MCF 10A (cell line): ENCODE results near the gene CAMK1D. TPM values are rescaled to one million over a fixed set of nuclear protein-coding genes. Genes with fewer than 3 reads are reported as not detected.
"Not testable (repeated sequence)": the region's sequence is repeated elsewhere in the genome, so short reads cannot be mapped to it uniquely, and the experiment has no call there.

Experiments
- BruUV-seq: library from RNA; stranded (reverse); fragments of 400-500 nt; replicated peaks from 2 replicates; lab custom pipeline; 2021; lab: Mats Ljungman, UMichigan
- CTCF ChIA-PET: fragments of 300-600 bp; sonication (Branson Sonifier 250); formaldehyde crosslinking; extraction: SDS; loops from one replicate; lab custom pipeline; 2021; ENCODE audit warnings: antibody characterized with exemption, inconsistent platforms; lab: Yijun Ruan, JAX
- POLR2A ChIA-PET: fragments of 300-600, 350-650 bp; sonication (Branson Sonifier 250); formaldehyde crosslinking; extraction: SDS; loops from one replicate; lab custom pipeline; 2020; ENCODE audit warnings: antibody characterized with exemption, inconsistent platforms; lab: Yijun Ruan, JAX
- DNase-seq: peaks from one replicate; pipeline ENCODE4 v3.0.0-alpha.2; 2018; ENCODE audit not compliant: unreplicated experiment
- H3K27ac Mint-ChIP-seq: one replicate; pipeline ENCODE4 v1.8.0; 2022; ENCODE audit warnings: mild to moderate bottlenecking, low read depth, mixed read lengths; ENCODE audit not compliant: unreplicated experiment
- H3K27me3 Mint-ChIP-seq: one replicate; pipeline ENCODE4 v1.8.0; 2022; ENCODE audit warnings: mixed read lengths; ENCODE audit not compliant: insufficient read depth, unreplicated experiment
- H3K36me3 Mint-ChIP-seq: one replicate; pipeline ENCODE4 v1.8.0; 2022; ENCODE audit warnings: mild to moderate bottlenecking, moderate library complexity, mixed read lengths; ENCODE audit not compliant: insufficient read depth, unreplicated experiment
- H3K4me1 Mint-ChIP-seq: one replicate; pipeline ENCODE4 v1.8.0; 2022; ENCODE audit warnings: mixed read lengths; ENCODE audit not compliant: insufficient read depth, unreplicated experiment
- H3K4me3 Mint-ChIP-seq: one replicate; pipeline ENCODE4 v1.8.0; 2022; ENCODE audit warnings: mild to moderate bottlenecking, moderate library complexity, mixed read lengths; ENCODE audit not compliant: unreplicated experiment
- H3K9me3 Mint-ChIP-seq: one replicate; pipeline ENCODE4 v1.8.0; 2022; ENCODE audit warnings: mixed read lengths; ENCODE audit not compliant: unreplicated experiment
- CTCF ChIP-seq: fragments of 200-600 bp; IDR thresholded peaks from one replicate; pipeline ENCODE4 v1.8.0; 2022; ENCODE audit warnings: antibody characterized with exemption, mild to moderate bottlenecking; ENCODE audit not compliant: unreplicated experiment
- intact Hi-C: fragments of 100-400 bp; cut with micrococcal nuclease; formaldehyde crosslinking; loops from 2 replicates; pipeline ENCODE4 v1.14.1; 2022
- total RNA-seq: library from RNA; stranded (reverse); gene quantifications from 2 replicates; pipeline ENCODE4 v1.2.3, GENCODE V29; 2022

CAMK1D gene
- total RNA-seq, 1 experiment from 2014 or later = 1.7 TPM

DNA sequence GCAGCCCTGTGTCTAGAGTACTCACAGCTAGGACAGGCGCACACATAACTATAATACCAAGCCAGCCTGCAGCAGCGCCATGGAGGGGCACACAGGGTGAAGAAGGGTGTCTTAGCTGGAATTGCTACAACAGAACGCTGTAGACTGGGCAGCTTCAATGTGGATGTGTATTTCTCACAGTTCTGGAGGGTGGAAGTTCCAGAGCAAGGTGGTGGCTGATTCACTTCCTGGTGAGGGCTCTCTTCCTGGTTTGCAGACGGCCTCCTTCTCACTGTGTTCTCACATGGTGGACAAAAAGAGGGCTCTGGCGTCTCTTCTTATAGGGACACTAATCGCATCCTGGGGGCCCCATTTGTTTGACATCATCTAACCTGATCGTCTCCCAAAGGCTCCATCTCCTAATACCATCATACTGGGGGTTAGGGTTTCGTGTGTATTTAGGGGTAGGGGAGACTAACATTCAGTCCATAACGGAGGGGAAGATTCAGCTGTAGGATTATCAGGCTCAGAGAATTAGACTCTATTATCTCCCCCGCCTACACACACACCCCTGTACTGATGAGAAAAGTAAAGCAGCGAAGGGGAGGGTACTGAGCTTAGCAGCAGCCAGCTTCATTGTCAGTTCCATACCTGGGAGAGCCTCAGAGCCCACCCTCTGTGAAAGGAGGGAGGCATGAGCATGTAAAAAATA is 363.1 kb downstream of the CAMK1D start:
- TF ChIP-seq CTCF = no peak
- CTCF ChIA-PET = interaction anchor here (0.6 to 9.0 kb wide), 16 partner anchors 9 to 682 kb away, joined by 3 to 128 read pairs (median 6); no protein-coding TSS in a partner anchor
- no peak overlapping the region for H3K27ac Mint-ChIP-seq
- no peaks in the 10 kb centered on the region for H3K9me3 Mint-ChIP-seq
- intact Hi-C loops = loop anchor here (5.0 kb wide), 1 partner anchor 165 kb away; no protein-coding TSS in a partner anchor
- no peak overlapping the region for H3K4me3 Mint-ChIP-seq
- peaks cover 6% of the 10 kb centered on the region for H3K36me3 Mint-ChIP-seq
- H3K27me3 Mint-ChIP-seq = no peaks in the 10 kb centered on the region
- peaks cover 21% of the 10 kb centered on the region for H3K4me1 Mint-ChIP-seq
- BruUV-seq = no TSS peak
- no peak for DNase-seq
- POLR2A ChIA-PET = interaction anchor here (0.7 to 1.2 kb wide), 3 partner anchors 57 to 258 kb away, joined by 3 to 4 read pairs (median 4); no protein-coding TSS in a partner anchor

DNA sequence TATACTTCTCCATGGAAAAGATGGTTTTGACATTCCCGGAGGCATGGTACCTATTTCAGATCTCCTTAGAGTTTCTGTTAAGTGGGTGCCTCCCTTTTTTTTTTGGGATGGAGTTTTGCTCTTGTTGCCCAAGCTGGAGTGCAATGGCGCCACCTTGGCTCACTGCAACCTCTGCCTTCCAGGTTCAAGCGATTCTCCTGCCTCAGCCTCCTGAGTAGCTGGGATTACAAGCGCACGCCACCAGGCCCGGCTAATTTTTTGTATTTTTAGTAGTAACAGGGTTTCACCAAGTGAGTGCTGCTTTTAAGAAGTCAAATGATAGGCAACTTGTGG is 363.6 kb downstream of the CAMK1D start:
- H3K27me3 Mint-ChIP-seq = not testable (repeated sequence)
- CTCF ChIA-PET = interaction anchor here (0.7 to 9.0 kb wide), 9 partner anchors 9 to 683 kb away, joined by 3 to 128 read pairs (median 8); no protein-coding TSS in a partner anchor

GRCh38 chr10:12716042-12716441 is 366.7 kb downstream of the CAMK1D start:
- H3K27ac Mint-ChIP-seq = no peak overlapping the region
- no peaks in the 10 kb centered on the region for H3K36me3 Mint-ChIP-seq
- TF ChIP-seq CTCF = no peak
- BruUV-seq = no TSS peak
- no peak for DNase-seq
- no peaks in the 10 kb centered on the region for H3K9me3 Mint-ChIP-seq
- H3K4me1 Mint-ChIP-seq = peaks cover 28% of the 10 kb centered on the region
- intact Hi-C loops = no loop called here
- no peaks in the 10 kb centered on the region for H3K27me3 Mint-ChIP-seq
- no peak overlapping the region for H3K4me3 Mint-ChIP-seq
- CTCF ChIA-PET = interaction anchor here (1.6 kb wide), 1 partner anchor 452 kb away, joined by 5 read pairs; no protein-coding TSS in a partner anchor
- POLR2A ChIA-PET = no interaction called here

More for the DNA sequence above, 363.6 kb downstream of the CAMK1D start:
- H3K4me3 Mint-ChIP-seq, DNase-seq, H3K9me3 Mint-ChIP-seq, H3K27ac Mint-ChIP-seq, BruUV-seq, H3K36me3 Mint-ChIP-seq: not testable (repeated sequence)
- peaks cover 18% of the 10 kb centered on the region for H3K4me1 Mint-ChIP-seq
- intact Hi-C loops = loop anchor here (5.0 kb wide), 1 partner anchor 166 kb away; no protein-coding TSS in a partner anchor
- POLR2A ChIA-PET = interaction anchor here (0.6 to 0.7 kb wide), 2 partner anchors 192 to 488 kb away, joined by 3 to 4 read pairs; no protein-coding TSS in a partner anchor

DNA sequence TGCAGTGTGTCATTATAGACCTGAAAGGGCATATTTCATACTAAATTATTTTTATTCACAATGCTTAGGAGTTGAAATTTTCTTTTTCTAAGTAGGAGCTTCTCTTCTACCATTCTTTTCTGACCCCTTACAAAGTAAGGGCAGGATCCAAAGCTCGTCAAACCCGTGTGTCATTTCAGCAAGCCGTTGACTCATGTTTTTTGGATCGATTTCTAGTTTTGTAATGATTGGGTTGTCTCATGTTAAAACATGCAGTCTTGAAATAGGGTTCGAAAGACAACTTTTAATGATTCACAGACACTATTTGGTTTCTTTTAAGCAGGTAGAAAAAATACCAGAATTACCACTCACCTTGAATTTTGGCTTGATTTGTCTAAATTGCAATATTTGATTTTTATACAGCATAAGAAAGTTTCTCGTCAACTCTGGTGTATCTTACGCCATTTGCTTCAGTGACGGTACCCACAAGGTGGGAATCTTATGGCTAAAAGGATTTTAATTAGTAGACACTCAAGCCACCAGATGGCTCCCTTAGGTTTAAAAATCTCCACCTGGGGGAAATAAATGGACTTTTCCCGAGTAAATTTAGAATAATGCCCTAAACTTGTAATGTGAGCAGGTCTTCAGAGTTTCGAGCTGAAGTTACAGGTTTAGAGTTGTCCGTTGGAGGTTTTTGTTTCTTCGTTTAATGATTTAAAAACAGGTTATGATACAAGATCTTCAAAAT is 368.8 kb downstream of the CAMK1D start:
- ChIA-PET POLR2A (interaction anchor here (0.9 to 1.7 kb wide), 6 partner anchors 10 to 381 kb away, joined by 3 to 8 read pairs (median 5); partner anchors contain the start of gene OPTN), CTCF (interaction anchor here (0.5 to 3.5 kb wide), 18 partner anchors 11 to 503 kb away, joined by 3 to 21 read pairs (median 4); no protein-coding TSS in a partner anchor)
- H3K4me1 Mint-ChIP-seq = peaks cover 26% of the 10 kb centered on the region
- H3K4me3 Mint-ChIP-seq = peak overlapping the region; percentile 26
- no peaks in the 10 kb centered on the region for H3K27me3 Mint-ChIP-seq
- no peaks in the 10 kb centered on the region for H3K36me3 Mint-ChIP-seq
- intact Hi-C loops = loop anchor here (1.0 kb wide), 3 partner anchors 184 to 381 kb away; no protein-coding TSS in a partner anchor
- no peaks in the 10 kb centered on the region for H3K9me3 Mint-ChIP-seq
- H3K27ac Mint-ChIP-seq = peak overlapping the region; percentile 79
- TF ChIP-seq CTCF = peak; percentile 39
- peak; percentile 83 for DNase-seq
- no TSS peak for BruUV-seq
